Subcutaneous adipose tissue (tissue), 4 donors: Measurements from ENCODE around the gene TMTC3. TPM values are rescaled to one million over a fixed set of nuclear protein-coding genes. Genes with fewer than 3 reads are reported as not detected.

ENCODE experiments used
- CTCF ChIP-seq: fragments of 450-650 bp; IDR thresholded peaks from one replicate; pipeline ENCODE4 v1.5.1; 2016; ENCODE audit warnings: low read depth, mild to moderate bottlenecking, control low read depth, antibody characterized with exemption, moderate library complexity
- total RNA-seq, 4 donors: library from RNA; depleted of rRNA; stranded (reverse); fragments of >200 nt; gene quantifications; one replicate each; pipeline ENCODE4 v1.1.0, GENCODE V29; 2016

The TMTC3 gene
- total RNA-seq, 4 donors from 2014 or later: 9.4 to 20.9 (median 11.9) TPM

GRCh38 chr12:88172844-88173407 lies 30.8 kb downstream of the TMTC3 start:
- no peak for TF ChIP-seq CTCF

- no peak for TF ChIP-seq CTCF
These were observed 33.4 kb downstream of the TMTC3 start for GRCh38 chr12:88175544-88175943.

- TF ChIP-seq CTCF: no peak
These were observed 37.4 kb downstream of the TMTC3 start for GRCh38 chr12:88179436-88180014.

- no peak for TF ChIP-seq CTCF
These were observed 39.8 kb downstream of the TMTC3 start for GRCh38 chr12:88181881-88182280.

DNA sequence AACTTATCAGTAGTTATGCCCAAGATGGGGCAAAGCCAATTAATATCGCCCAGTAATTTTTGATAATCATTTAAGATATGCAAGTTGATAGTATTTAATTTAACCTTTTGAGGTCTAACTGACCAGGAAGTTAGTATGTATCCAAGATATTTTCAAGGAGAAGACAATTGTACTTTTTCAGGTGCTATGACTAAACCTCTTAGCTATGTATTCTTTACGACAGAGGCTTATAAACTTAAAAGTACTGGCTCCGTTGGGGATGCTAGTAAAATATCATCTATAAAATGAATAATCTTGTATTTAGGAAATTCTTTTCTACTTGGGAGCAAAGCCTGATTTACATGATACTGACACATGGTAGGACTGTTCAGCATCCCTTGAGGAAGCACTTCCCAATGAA lies 40.3 kb downstream of the TMTC3 start:
- TF ChIP-seq CTCF: no peak

GRCh38 chr12:88184196-88184595 lies 42.1 kb downstream of the TMTC3 start:
- TF ChIP-seq CTCF: no peak

- TF ChIP-seq CTCF: no peak
These were observed 43.2 kb downstream of the TMTC3 start for GRCh38 chr12:88185279-88185678.
